ENCODE measurements around the gene WDHD1.

The WDHD1 gene

DNA sequence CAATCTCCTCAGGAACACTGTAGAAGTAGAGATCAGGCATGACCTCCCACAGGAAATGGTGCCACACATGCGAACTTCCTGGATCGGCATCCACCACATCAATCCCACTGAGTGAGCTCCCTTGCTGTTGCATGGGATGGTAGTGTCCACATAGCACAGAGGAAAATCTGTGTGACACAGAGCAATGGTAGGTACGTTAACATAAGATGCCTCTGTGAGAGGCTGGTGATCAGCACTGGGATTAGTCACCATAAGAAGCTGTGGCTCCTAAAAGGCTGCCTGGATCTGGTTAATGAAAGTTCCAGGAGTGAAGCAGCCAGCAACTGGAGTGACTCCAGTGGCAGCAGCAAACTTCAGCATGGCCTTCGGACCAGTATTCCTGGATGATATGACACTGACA is 21.8 kb downstream of the WDHD1 start:
- no peak overlapping the region for H3K4me3 ChIP-seq (ENCODE audit: control insufficient read depth, low read depth, low read length)
- no peak for DNase-seq (ENCODE audit: low read depth)
- TF ChIP-seq, protein P1, sequence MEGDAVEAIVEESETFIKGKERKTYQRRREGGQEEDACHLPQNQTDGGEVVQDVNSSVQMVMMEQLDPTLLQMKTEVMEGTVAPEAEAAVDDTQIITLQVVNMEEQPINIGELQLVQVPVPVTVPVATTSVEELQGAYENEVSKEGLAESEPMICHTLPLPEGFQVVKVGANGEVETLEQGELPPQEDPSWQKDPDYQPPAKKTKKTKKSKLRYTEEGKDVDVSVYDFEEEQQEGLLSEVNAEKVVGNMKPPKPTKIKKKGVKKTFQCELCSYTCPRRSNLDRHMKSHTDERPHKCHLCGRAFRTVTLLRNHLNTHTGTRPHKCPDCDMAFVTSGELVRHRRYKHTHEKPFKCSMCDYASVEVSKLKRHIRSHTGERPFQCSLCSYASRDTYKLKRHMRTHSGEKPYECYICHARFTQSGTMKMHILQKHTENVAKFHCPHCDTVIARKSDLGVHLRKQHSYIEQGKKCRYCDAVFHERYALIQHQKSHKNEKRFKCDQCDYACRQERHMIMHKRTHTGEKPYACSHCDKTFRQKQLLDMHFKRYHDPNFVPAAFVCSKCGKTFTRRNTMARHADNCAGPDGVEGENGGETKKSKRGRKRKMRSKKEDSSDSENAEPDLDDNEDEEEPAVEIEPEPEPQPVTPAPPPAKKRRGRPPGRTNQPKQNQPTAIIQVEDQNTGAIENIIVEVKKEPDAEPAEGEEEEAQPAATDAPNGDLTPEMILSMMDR (IDR thresholded peaks at IDR 0.05; ENCODE audit: control insufficient read depth, insufficient read depth, low read depth, low read length, missing control alignments): no peak

DNA sequence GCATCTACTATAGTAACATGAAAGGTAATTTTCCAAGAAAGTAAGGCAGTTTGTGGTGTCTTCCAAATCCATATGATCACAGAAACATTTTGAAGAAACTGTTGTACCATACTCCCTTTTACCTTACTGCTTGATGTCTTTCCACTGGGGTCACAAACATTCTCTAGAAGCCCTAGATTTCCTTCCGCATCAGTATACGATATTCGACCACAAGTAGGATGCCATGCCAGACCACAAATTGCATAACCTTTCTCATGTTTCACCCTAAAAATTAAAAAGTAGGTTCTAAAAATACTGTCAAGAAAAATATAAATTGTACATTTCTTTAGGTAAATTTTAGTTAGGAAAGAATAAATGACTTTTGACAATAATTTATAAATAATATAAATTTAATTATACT is 26.5 kb downstream of the WDHD1 start:
- no peak for DNase-seq (ENCODE audit: low read depth)
- no peak overlapping the region for H3K4me3 ChIP-seq (ENCODE audit: control insufficient read depth, low read depth, low read length)
- TF ChIP-seq, protein P1 (IDR thresholded peaks at IDR 0.05; ENCODE audit: control insufficient read depth, insufficient read depth, low read depth, low read length, missing control alignments): no peak

DNA sequence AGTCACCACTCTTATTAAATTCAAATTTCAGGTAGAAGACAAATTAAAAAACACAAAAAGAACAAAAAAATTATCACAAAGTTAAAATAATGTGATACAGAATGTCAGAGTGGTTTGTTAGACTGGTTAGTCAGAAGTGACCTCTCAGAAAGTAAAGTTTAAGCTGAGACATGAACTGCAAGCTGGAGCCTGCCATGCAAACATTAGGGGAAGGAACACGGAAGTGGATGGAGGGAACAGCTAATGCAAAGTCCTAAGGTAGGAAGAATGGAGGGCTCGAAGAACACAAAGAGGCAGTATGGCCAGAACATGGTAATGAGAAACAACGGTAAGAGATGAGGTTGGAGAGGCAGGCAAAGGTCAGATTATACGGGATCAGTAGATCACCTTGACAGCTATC is 41.7 kb downstream of the WDHD1 start:
- H3K4me3 ChIP-seq (ENCODE audit: control insufficient read depth, low read depth, low read length): no peak overlapping the region
- TF ChIP-seq, protein P1 (IDR thresholded peaks at IDR 0.05; ENCODE audit: control insufficient read depth, insufficient read depth, low read depth, low read length, missing control alignments): no peak
- DNase-seq (ENCODE audit: low read depth): no peak

DNA sequence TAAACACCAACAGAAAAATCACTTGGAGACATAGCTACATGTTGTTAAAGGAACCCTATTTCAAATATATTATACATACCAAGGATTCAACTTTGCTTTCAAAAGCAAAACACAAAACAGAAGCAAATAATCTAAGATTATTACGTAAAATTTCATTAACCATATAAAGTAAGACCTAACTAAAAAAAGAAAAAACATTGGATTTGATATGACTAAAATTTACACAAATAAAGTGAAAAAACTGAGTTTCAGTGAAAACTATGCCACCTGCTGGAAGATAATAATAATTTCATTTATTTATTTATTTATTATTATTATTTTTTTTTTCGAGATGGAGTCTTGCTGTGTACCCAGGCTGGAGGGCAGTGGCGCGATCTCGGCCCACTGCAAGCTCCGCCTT is 45.2 kb downstream of the WDHD1 start:
- DNase-seq (ENCODE audit: low read depth): no peak
- TF ChIP-seq, protein P1 (IDR thresholded peaks at IDR 0.05; ENCODE audit: control insufficient read depth, insufficient read depth, low read depth, low read length, missing control alignments): no peak
- H3K4me3 ChIP-seq (ENCODE audit: control insufficient read depth, low read depth, low read length): no peak overlapping the region

DNA sequence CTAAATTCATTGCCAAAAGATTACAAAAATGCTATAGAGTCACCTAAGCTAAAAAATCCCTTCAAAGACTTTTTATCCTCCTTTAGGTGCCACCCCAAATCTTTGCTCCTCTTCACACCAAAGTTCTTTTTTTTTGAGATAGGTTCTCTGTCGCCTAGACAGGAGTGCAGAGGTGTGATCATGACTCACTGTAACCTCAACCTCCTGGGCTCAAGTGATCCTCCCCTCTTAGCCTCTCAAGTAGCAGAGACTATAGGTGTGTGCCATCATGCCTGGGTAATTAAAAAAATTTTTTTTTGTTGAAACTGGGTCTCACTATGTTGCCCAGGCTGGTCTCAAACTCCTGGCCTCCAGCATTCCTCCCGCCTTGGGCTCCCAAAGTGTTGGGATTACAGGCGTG is 47.9 kb downstream of the WDHD1 start:
- TF ChIP-seq, protein P1 (IDR thresholded peaks at IDR 0.05; ENCODE audit: control insufficient read depth, insufficient read depth, low read depth, low read length, missing control alignments): no peak

DNA sequence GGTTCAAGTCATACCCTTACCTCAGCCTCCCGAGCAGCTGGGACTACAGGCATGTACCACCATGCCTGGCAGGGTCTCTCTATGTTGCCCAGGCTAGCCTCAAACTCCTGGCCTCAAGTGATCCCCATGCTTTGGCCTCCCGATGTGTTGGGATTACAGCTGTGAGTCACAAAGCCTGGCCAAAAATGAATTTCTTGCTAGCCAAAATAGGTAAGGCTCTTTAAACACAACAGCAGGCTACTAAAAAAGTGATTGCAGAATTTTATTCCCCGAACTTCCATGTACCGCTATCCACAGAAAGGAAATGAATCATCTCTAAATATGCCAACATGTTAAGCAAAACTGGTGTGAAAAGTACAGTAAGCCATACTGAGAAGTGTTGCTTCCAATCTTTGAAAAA is 50.6 kb downstream of the WDHD1 start:
- peak; percentile 67 for DNase-seq (ENCODE audit: low read depth)
- TF ChIP-seq, protein P1 (IDR thresholded peaks at IDR 0.05; ENCODE audit: control insufficient read depth, insufficient read depth, low read depth, low read length, missing control alignments): no peak
- H3K4me3 ChIP-seq (ENCODE audit: control insufficient read depth, low read depth, low read length): no peak overlapping the region

More for the DNA sequence above, 47.9 kb downstream of the WDHD1 start:
- no peak overlapping the region for H3K4me3 ChIP-seq (ENCODE audit: control insufficient read depth, low read depth, low read length)
- DNase-seq (ENCODE audit: low read depth): no peak

DNA sequence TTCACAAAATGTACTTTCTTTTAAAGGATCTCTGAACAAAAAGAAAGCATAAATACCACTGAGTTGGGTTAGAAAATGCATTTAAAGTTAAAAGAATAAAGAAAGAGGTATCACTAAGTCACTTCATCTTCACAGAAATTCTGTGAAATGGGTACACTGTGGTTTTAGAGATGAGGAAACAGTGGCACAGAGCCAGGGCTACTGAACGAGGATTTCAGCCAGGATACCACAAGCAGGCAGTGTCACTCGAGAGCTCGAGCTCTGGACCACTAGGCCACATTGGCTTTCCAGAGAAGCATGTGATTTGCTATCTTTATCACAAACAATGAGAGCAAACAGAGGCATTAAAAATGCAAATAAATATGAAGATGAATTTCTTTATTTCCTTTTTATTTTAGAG is 51.0 kb downstream of the WDHD1 start:
- DNase-seq (ENCODE audit: low read depth): no peak
- TF ChIP-seq, protein P1 (IDR thresholded peaks at IDR 0.05; ENCODE audit: control insufficient read depth, insufficient read depth, low read depth, low read length, missing control alignments): no peak

More for the DNA sequence above, 51.0 kb downstream of the WDHD1 start:
- no peak overlapping the region for H3K4me3 ChIP-seq (ENCODE audit: control insufficient read depth, low read depth, low read length)

Data from AG09309 (cell line).